Measurements from ENCODE around the gene TTC22.

Gene TTC22

GRCh38 chr1:54800899-54801759, at the start of gene TTC22:
Gene TTC22, minus strand, starts transcription at chr1:54801323. Its CDS starts 160 bp downstream, at chr1:54801163.
- Histone ChIP-seq H3K27me3 (ENCODE audit: control insufficient read depth in 1 of 2, insufficient read depth in 2 of 2, low read length in 2 of 2) (peaks cover 12 to 33% of the 10 kb centered on the region in 2 donors), H3K9me3 (ENCODE audit: control insufficient read depth in 2 of 2, low read length in 2 of 2) (no peaks in the 10 kb centered on the region), H3K27ac (ENCODE audit: low read length) (no peak within 1 kb of the TSS), H3K36me3 (ENCODE audit: control insufficient read depth in 2 of 2, insufficient read depth in 2 of 2, low read length in 2 of 2) (no peaks in the 10 kb centered on the region), H3K4me1 (ENCODE audit: control insufficient read depth, insufficient read depth, low read length) (peaks cover 17% of the 10 kb centered on the region), H3K9ac (ENCODE audit: low read length in 2 of 2) (peak within 1 kb of the TSS in 1 of 2 donors; percentile 21), H3K4me3 (ENCODE audit: low read length in 2 of 2) (peak within 1 kb of the TSS; percentile 49 to 72)

- peaks cover 0 to 4% of the 10 kb centered on the region in 2 donors for H3K36me3 ChIP-seq (ENCODE audit: control insufficient read depth in 2 of 2, insufficient read depth in 2 of 2, low read length in 2 of 2)
These were observed 49.6 kb upstream of the TTC22 start for GRCh38 chr1:54850737-54851136.

GRCh38 chr1:54850069-54850730, 49.1 kb upstream of the TTC22 start:
- Histone ChIP-seq H3K4me1 (ENCODE audit: control insufficient read depth, insufficient read depth, low read length) (peaks cover 2% of the 10 kb centered on the region), H3K36me3 (ENCODE audit: control insufficient read depth in 2 of 2, insufficient read depth in 2 of 2, low read length in 2 of 2) (peaks cover 0 to 4% of the 10 kb centered on the region in 2 donors), H3K27me3 (ENCODE audit: control insufficient read depth in 1 of 2, insufficient read depth in 2 of 2, low read length in 2 of 2) (peaks cover 0 to 2% of the 10 kb centered on the region in 2 donors), H3K27ac (ENCODE audit: low read length) (no peak overlapping the region), H3K9ac (ENCODE audit: low read length in 2 of 2) (no peak overlapping the region), H3K9me3 (ENCODE audit: control insufficient read depth in 2 of 2, low read length in 2 of 2) (peaks cover 0 to 5% of the 10 kb centered on the region in 2 donors), H3K4me3 (ENCODE audit: low read length in 2 of 2) (no peak overlapping the region)

More at GRCh38 chr1:54850737-54851136, 49.6 kb upstream of the TTC22 start:
- Histone ChIP-seq H3K27me3 (ENCODE audit: control insufficient read depth in 1 of 2, insufficient read depth in 2 of 2, low read length in 2 of 2) (peaks cover 0 to 2% of the 10 kb centered on the region in 2 donors), H3K27ac (ENCODE audit: low read length) (no peak overlapping the region), H3K9ac (ENCODE audit: low read length in 2 of 2) (no peak overlapping the region), H3K4me1 (ENCODE audit: control insufficient read depth, insufficient read depth, low read length) (peaks cover 2% of the 10 kb centered on the region), H3K4me3 (ENCODE audit: low read length in 2 of 2) (no peak overlapping the region), H3K9me3 (ENCODE audit: control insufficient read depth in 2 of 2, low read length in 2 of 2) (peaks cover 0 to 5% of the 10 kb centered on the region in 2 donors)

- Histone ChIP-seq H3K27me3 (ENCODE audit: control insufficient read depth in 1 of 2, insufficient read depth in 2 of 2, low read length in 2 of 2) (peaks cover 0 to 2% of the 10 kb centered on the region in 2 donors), H3K4me1 (ENCODE audit: control insufficient read depth, insufficient read depth, low read length) (peaks cover 2% of the 10 kb centered on the region), H3K9me3 (ENCODE audit: control insufficient read depth in 2 of 2, low read length in 2 of 2) (peaks cover 0 to 5% of the 10 kb centered on the region in 2 donors), H3K27ac (ENCODE audit: low read length) (no peak overlapping the region), H3K9ac (ENCODE audit: low read length in 2 of 2) (no peak overlapping the region), H3K36me3 (ENCODE audit: control insufficient read depth in 2 of 2, insufficient read depth in 2 of 2, low read length in 2 of 2) (peaks cover 0 to 4% of the 10 kb centered on the region in 2 donors), H3K4me3 (ENCODE audit: low read length in 2 of 2) (no peak overlapping the region)
These were observed 48.3 kb upstream of the TTC22 start for GRCh38 chr1:54849219-54850068.

GRCh38 chr1:54848134-54848948, 47.2 kb upstream of the TTC22 start:
- Histone ChIP-seq H3K9me3 (ENCODE audit: control insufficient read depth in 2 of 2, low read length in 2 of 2) (peaks cover 0 to 5% of the 10 kb centered on the region in 2 donors), H3K36me3 (ENCODE audit: control insufficient read depth in 2 of 2, insufficient read depth in 2 of 2, low read length in 2 of 2) (peaks cover 0 to 4% of the 10 kb centered on the region in 2 donors), H3K27me3 (ENCODE audit: control insufficient read depth in 1 of 2, insufficient read depth in 2 of 2, low read length in 2 of 2) (no peaks in the 10 kb centered on the region), H3K9ac (ENCODE audit: low read length in 2 of 2) (no peak overlapping the region), H3K4me3 (ENCODE audit: low read length in 2 of 2) (no peak overlapping the region), H3K27ac (ENCODE audit: low read length) (no peak overlapping the region), H3K4me1 (ENCODE audit: control insufficient read depth, insufficient read depth, low read length) (peaks cover 2% of the 10 kb centered on the region)

- no peaks in the 10 kb centered on the region for H3K27me3 ChIP-seq (ENCODE audit: control insufficient read depth in 1 of 2, insufficient read depth in 2 of 2, low read length in 2 of 2)
- H3K36me3 ChIP-seq (ENCODE audit: control insufficient read depth in 2 of 2, insufficient read depth in 2 of 2, low read length in 2 of 2), result no peaks in the 10 kb centered on the region
- H3K4me1 ChIP-seq (ENCODE audit: control insufficient read depth, insufficient read depth, low read length), result peaks cover 2% of the 10 kb centered on the region
- H3K9ac ChIP-seq (ENCODE audit: low read length in 2 of 2), result no peak overlapping the region
- H3K27ac ChIP-seq (ENCODE audit: low read length), result no peak overlapping the region
- no peak overlapping the region for H3K4me3 ChIP-seq (ENCODE audit: low read length in 2 of 2)
- peaks cover 0 to 5% of the 10 kb centered on the region in 2 donors for H3K9me3 ChIP-seq (ENCODE audit: control insufficient read depth in 2 of 2, low read length in 2 of 2)
These were observed 45.7 kb upstream of the TTC22 start for GRCh38 chr1:54846716-54847284.

GRCh38 chr1:54846301-54846700, 45.2 kb upstream of the TTC22 start:
- H3K9ac ChIP-seq (ENCODE audit: low read length in 2 of 2), result no peak overlapping the region
- peaks cover 2% of the 10 kb centered on the region for H3K4me1 ChIP-seq (ENCODE audit: control insufficient read depth, insufficient read depth, low read length)
- H3K9me3 ChIP-seq (ENCODE audit: control insufficient read depth in 2 of 2, low read length in 2 of 2), result peaks cover 0 to 5% of the 10 kb centered on the region in 2 donors
- no peaks in the 10 kb centered on the region for H3K27me3 ChIP-seq (ENCODE audit: control insufficient read depth in 1 of 2, insufficient read depth in 2 of 2, low read length in 2 of 2)
- no peaks in the 10 kb centered on the region for H3K36me3 ChIP-seq (ENCODE audit: control insufficient read depth in 2 of 2, insufficient read depth in 2 of 2, low read length in 2 of 2)
- no peak overlapping the region for H3K27ac ChIP-seq (ENCODE audit: low read length)
- no peak overlapping the region for H3K4me3 ChIP-seq (ENCODE audit: low read length in 2 of 2)

GRCh38 chr1:54845772-54846171, 44.6 kb upstream of the TTC22 start:
- Histone ChIP-seq H3K4me3 (ENCODE audit: low read length in 2 of 2) (no peak overlapping the region), H3K27me3 (ENCODE audit: control insufficient read depth in 1 of 2, insufficient read depth in 2 of 2, low read length in 2 of 2) (no peaks in the 10 kb centered on the region), H3K9ac (ENCODE audit: low read length in 2 of 2) (no peak overlapping the region), H3K4me1 (ENCODE audit: control insufficient read depth, insufficient read depth, low read length) (peaks cover 2% of the 10 kb centered on the region), H3K27ac (ENCODE audit: low read length) (no peak overlapping the region), H3K36me3 (ENCODE audit: control insufficient read depth in 2 of 2, insufficient read depth in 2 of 2, low read length in 2 of 2) (no peaks in the 10 kb centered on the region), H3K9me3 (ENCODE audit: control insufficient read depth in 2 of 2, low read length in 2 of 2) (peaks cover 0 to 5% of the 10 kb centered on the region in 2 donors)

- H3K36me3 ChIP-seq (ENCODE audit: control insufficient read depth in 2 of 2, insufficient read depth in 2 of 2, low read length in 2 of 2), result no peaks in the 10 kb centered on the region
- no peaks in the 10 kb centered on the region for H3K27me3 ChIP-seq (ENCODE audit: control insufficient read depth in 1 of 2, insufficient read depth in 2 of 2, low read length in 2 of 2)
- peaks cover 0 to 5% of the 10 kb centered on the region in 2 donors for H3K9me3 ChIP-seq (ENCODE audit: control insufficient read depth in 2 of 2, low read length in 2 of 2)
- no peak overlapping the region for H3K9ac ChIP-seq (ENCODE audit: low read length in 2 of 2)
- no peaks in the 10 kb centered on the region for H3K4me1 ChIP-seq (ENCODE audit: control insufficient read depth, insufficient read depth, low read length)
- H3K4me3 ChIP-seq (ENCODE audit: low read length in 2 of 2), result no peak overlapping the region
- no peak overlapping the region for H3K27ac ChIP-seq (ENCODE audit: low read length)
These were observed 43.4 kb upstream of the TTC22 start for GRCh38 chr1:54844564-54844963.
